Endodermal cell (in vitro differentiated cells): ENCODE data around the gene GAB2. TPM values are rescaled to one million over a fixed set of nuclear protein-coding genes. Genes with fewer than 3 reads are reported as not detected.

Source experiments
- DNase-seq: peaks from one replicate; pipeline ENCODE4 v3.0.0-alpha.2; 2017
- H3K27ac ChIP-seq: 2 replicates; pipeline ENCODE4 v1.5.1; 2013; ENCODE audit warnings: mild to moderate bottlenecking, low read depth, low read length, moderate library complexity
- H3K27me3 ChIP-seq: 2 replicates; pipeline ENCODE4 v1.6.1; 2013; ENCODE audit warnings: mild to moderate bottlenecking, low read length, moderate library complexity; ENCODE audit not compliant: insufficient read depth, control insufficient read depth, poor library complexity, severe bottlenecking
- H3K36me3 ChIP-seq: 2 replicates; pipeline ENCODE4 v1.7.0; 2013; ENCODE audit warnings: mild to moderate bottlenecking, low read length, moderate library complexity; ENCODE audit not compliant: control insufficient read depth, insufficient read depth
- H3K4me1 ChIP-seq: one replicate; pipeline ENCODE4 v1.7.0; 2013; ENCODE audit warnings: low read length; ENCODE audit not compliant: control insufficient read depth, insufficient read depth
- H3K4me3 ChIP-seq: 2 replicates; pipeline ENCODE4 v1.5.1; 2013; ENCODE audit warnings: mild to moderate bottlenecking, low read length, moderate library complexity
- H3K9ac ChIP-seq: 2 replicates; pipeline ENCODE4 v1.6.1; 2013; ENCODE audit warnings: mild to moderate bottlenecking, low read length, moderate library complexity; ENCODE audit not compliant: poor library complexity, severe bottlenecking; ENCODE audit errors: extremely low read depth
- H3K9me3 ChIP-seq: 2 replicates; pipeline ENCODE4 v1.6.1; 2013; ENCODE audit warnings: mild to moderate bottlenecking, low read length, moderate library complexity; ENCODE audit not compliant: control insufficient read depth
- H3K27ac Mint-ChIP-seq: 2 replicates; pipeline ENCODE4 v1.8.0; 2020; ENCODE audit warnings: mixed read lengths
- H3K27me3 Mint-ChIP-seq: 2 replicates; pipeline ENCODE4 v1.8.0; 2021; ENCODE audit warnings: mild to moderate bottlenecking, mixed read lengths; ENCODE audit not compliant: insufficient read depth
- H3K36me3 Mint-ChIP-seq: 2 replicates; pipeline ENCODE4 v1.8.0; 2020; ENCODE audit warnings: low read depth, mixed read lengths
- H3K4me1 Mint-ChIP-seq: 2 replicates; pipeline ENCODE4 v1.8.0; 2020; ENCODE audit warnings: mixed read lengths
- H3K4me3 Mint-ChIP-seq: 2 replicates; pipeline ENCODE4 v1.8.0; 2020; ENCODE audit warnings: mild to moderate bottlenecking, moderate library complexity, mixed read lengths
- H3K9me3 Mint-ChIP-seq: 2 replicates; pipeline ENCODE4 v1.8.0; 2020; ENCODE audit warnings: mild to moderate bottlenecking, mixed read lengths
- CTCF ChIP-seq: fragments of 200-600 bp; sonication (generic); conservative IDR thresholded peaks from 2 replicates; pipeline ENCODE4 v1.5.0; 2021; ENCODE audit warnings: antibody characterized with exemption, mild to moderate bottlenecking
- WGBS, 2 experiments: methylation state at CpG; one replicate each; pipeline versions ENCODE4 v1.1.5 to v1.1.7; 2013; ENCODE audit warnings: missing lambda C conversion rate in 2 of 2, mixed read lengths in 1 of 2; ENCODE audit not compliant: insufficient coverage in 1 of 2, insufficient read length in 1 of 2; 5-methylcytosine and 5-hydroxymethylcytosine counted together
- total RNA-seq, 2 donors: library from RNA; stranded (reverse); fragmentation: NEBNext Ultra II Directional in 1 of 2; extraction: Animal tissue kit (Norgen Biotek cat#: 25700) in 1 of 2; gene quantifications; 2 replicates in 1 of 2; 3 replicates in 1 of 2; pipeline ENCODE4 v1.2.1, GENCODE V29; 2021

The GAB2 gene
- total RNA-seq, 2 donors from 2014 or later, result 26.9 to 62.8 TPM

DNA sequence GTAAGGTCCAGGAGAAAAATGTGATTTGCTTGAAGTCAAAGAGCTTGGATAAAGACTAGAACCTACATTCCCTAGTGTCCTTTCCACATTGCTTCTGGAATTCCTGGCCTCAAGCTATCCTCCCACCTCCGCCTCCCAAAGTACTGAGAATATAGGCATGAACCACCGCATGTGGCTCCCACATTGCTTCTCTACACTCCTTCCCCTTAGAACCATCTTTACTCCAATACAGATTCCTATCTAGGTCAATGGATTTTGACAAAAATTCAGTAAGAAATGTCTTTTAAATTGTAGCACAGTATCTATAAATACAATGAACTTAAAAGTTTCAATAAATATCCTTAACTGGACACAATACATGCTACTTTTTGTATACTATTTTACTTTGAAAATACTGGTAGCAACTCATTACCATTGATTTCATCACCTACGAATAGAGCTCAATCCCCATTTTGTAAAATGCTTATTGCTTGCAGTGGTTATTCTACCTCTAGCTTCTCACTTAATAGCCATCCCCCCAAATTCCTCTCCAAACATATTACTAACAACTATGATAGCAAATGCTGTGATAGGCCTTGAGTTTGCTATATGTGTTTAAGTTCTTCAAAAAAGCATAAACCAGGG lies 53.4 kb downstream of the GAB2 start:
- Mint-ChIP-seq H3K4me1 (peaks cover 28% of the 10 kb centered on the region), H3K36me3 (peaks cover 5% of the 10 kb centered on the region), H3K27ac (peak overlapping the region; percentile 12), H3K4me3 (no peak overlapping the region), H3K27me3 (no peaks in the 10 kb centered on the region), H3K9me3 (no peaks in the 10 kb centered on the region)
- Histone ChIP-seq H3K9me3 (no peaks in the 10 kb centered on the region), H3K36me3 (no peaks in the 10 kb centered on the region), H3K27me3 (no peaks in the 10 kb centered on the region), H3K27ac (no peak overlapping the region), H3K4me1 (peaks cover 3% of the 10 kb centered on the region), H3K9ac (no peak overlapping the region), H3K4me3 (no peak overlapping the region)
- WGBS, 2 experiments, result 76 to 91% methylated on average over 2 to 3 of the region's 3 CpGs
- DNase-seq, result no peak
- TF ChIP-seq CTCF, result no peak

DNA sequence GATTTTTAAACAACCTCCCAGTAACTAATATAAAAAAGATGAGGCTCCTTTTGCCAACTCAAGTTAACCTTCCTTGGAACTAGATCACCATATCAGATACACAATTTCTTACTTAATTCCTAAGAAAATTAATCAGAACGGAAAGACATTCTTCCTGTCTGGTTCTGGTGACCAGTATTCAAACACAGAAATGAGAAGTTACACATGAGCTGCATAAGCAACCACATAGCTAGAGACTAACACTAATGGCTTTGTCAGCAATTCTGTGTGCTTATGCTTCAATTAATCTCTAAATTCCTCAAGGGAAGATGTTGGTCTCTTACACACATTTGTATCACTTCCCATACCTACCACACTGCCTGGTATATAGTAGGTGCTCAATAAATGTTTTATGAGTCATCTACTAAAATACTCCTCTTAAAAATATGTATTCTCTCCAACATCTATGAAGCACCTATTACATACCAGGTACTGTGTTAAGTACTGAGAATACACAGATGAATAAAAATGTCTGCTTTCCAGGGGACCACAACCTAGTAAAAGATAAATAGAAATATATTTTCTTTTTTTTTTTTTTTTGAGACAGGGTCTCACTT lies 54.5 kb downstream of the GAB2 start:
- no peak for DNase-seq
- Histone ChIP-seq H3K36me3 (no peaks in the 10 kb centered on the region), H3K9ac (no peak overlapping the region), H3K27ac (no peak overlapping the region), H3K27me3 (no peaks in the 10 kb centered on the region), H3K4me1 (peaks cover 3% of the 10 kb centered on the region), H3K9me3 (no peaks in the 10 kb centered on the region), H3K4me3 (no peak overlapping the region)
- peaks cover 7% of the 10 kb centered on the region for H3K36me3 Mint-ChIP-seq
- H3K4me1 Mint-ChIP-seq, result peaks cover 28% of the 10 kb centered on the region
- H3K27me3 Mint-ChIP-seq, result no peaks in the 10 kb centered on the region
- WGBS, 2 experiments, result 90 to 100% methylated on average over 1 of the region's 1 CpG
- no peak overlapping the region for H3K27ac Mint-ChIP-seq
- no peaks in the 10 kb centered on the region for H3K9me3 Mint-ChIP-seq
- no peak overlapping the region for H3K4me3 Mint-ChIP-seq
- TF ChIP-seq CTCF, result no peak

DNA sequence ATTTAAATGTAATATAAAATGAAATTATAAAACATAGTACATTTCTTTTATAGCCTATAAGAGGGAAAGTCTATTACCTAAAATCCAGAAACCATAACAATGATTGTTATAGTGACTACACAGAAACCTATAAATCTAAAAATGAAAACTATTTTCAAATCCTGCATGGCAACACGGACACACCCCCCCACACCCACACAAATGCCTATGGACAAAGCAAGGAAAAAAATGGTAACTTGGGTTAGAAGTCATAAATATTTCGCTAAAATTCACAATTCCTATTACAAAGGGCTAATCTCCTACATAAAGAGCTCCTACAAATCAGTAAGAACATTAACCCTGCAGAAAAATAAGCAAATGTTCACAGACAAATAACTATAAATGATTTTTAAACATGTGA lies 56.4 kb downstream of the GAB2 start:
- H3K27me3 Mint-ChIP-seq, result no peaks in the 10 kb centered on the region
- H3K9me3 Mint-ChIP-seq, result peaks cover 6% of the 10 kb centered on the region
- Histone ChIP-seq H3K4me3 (no peak overlapping the region), H3K9me3 (no peaks in the 10 kb centered on the region), H3K27me3 (no peaks in the 10 kb centered on the region), H3K27ac (no peak overlapping the region), H3K36me3 (peaks cover 3% of the 10 kb centered on the region), H3K9ac (no peak overlapping the region), H3K4me1 (no peaks in the 10 kb centered on the region)
- TF ChIP-seq CTCF, result no peak
- no peak for DNase-seq
- peaks cover 12% of the 10 kb centered on the region for H3K36me3 Mint-ChIP-seq
- H3K4me3 Mint-ChIP-seq, result no peak overlapping the region
- peaks cover 22% of the 10 kb centered on the region for H3K4me1 Mint-ChIP-seq
- H3K27ac Mint-ChIP-seq, result no peak overlapping the region
- 100% methylated on average over 2 of the region's 2 CpGs; no CpG with 5 or more reads in 1 of the 2 experiments for WGBS, 2 experiments
